Left renal cortex interstitium (tissue), 4 donors: ENCODE measurements around the gene FBXW12. TPM values are rescaled to one million over a fixed set of nuclear protein-coding genes. Genes with fewer than 3 reads are reported as not detected.
A peak's percentile ranks its signal among the peaks of the same experiment; 100 is the strongest.
"Not testable (repeated sequence)": the region's sequence is repeated elsewhere in the genome, so short reads cannot be mapped to it uniquely, and the experiment has no call there.

Source experiments
- DNase-seq, 4 donors: peaks; one replicate each; pipeline ENCODE4 v3.0.0-alpha.2; 2013; ENCODE audit warnings: low read depth in 4 of 4, low spot score in 2 of 4, missing footprints in 1 of 4
- polyA plus RNA-seq, 4 donors: library from polyadenylated mRNA; unstranded; fragments of 120-200 nt; gene quantifications; one replicate each; pipeline ENCODE4 v1.2.1, GENCODE V29; 2013; ENCODE audit not compliant: insufficient read length in 4 of 4

The FBXW12 gene
- polyA plus RNA-seq, 4 donors, result 0.11 to 0.99 (median 0.50) TPM

DNA sequence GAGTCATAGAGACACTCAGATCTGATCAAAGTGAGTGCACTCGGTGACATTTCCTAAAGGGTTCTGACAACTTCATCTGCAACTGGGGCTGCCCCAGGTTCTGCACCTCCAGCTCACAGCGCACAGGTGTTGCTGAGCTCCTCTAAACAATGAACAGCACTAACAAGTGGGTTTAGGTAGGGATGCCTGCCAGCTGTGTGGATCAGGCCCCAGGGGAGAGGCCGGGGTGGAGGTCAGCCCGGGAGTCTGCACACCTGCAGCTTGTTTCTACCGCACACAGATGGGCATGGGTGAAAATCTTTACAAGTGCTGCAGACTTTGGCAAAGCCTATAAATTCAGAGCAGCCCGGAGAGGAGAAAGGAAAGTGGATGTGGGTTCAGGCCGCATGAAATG is 355 bp downstream of the FBXW12 start:
- no peak for DNase-seq

DNA sequence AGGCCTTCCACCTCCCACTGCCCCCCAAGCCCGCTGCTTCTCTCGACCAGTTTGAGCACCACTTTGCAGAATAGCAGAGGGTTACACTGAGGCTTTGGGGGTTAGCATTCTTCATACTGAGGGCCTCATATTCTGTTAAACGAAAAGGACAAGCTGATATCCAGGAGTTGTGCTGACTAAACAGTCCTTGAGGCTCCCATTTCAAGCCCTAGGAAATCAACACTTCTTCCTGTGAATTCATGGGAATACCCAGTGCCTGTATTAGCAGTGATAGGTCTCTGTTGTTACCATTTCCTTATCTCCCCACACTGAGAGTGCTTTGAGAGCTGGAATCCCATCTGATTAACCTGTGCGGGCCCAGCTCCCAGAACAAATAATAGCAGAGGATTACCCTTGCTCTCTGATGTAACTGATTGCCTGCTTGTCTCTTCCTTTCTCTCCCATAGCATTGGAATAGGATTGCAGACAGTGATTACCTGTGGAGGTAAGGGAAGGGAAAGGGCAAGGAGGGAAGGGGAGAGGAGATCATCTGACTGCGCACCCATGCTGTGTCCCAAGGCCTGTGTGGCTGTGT is 930 bp downstream of the FBXW12 start:
- DNase-seq, result no peak

DNA sequence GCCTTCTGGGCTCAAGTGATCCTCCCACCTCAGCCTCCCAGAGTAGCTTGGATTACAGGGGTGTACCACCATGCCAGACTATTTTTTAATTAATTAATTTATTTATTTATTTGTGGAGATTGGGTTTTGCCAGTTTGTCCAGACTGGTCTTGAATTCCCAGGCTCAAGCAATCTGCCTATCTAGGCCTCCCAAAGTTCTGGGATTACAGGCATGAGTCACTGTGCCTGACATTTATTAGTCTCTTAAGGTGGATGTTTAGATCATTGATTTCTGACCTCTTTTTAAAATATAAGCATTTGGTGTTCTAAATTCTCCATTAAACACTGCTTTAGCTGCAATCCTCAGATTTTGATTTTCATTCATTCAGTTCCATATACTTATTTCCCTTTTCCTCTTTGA is 15.6 kb downstream of the FBXW12 start:
- no peak for DNase-seq

DNA sequence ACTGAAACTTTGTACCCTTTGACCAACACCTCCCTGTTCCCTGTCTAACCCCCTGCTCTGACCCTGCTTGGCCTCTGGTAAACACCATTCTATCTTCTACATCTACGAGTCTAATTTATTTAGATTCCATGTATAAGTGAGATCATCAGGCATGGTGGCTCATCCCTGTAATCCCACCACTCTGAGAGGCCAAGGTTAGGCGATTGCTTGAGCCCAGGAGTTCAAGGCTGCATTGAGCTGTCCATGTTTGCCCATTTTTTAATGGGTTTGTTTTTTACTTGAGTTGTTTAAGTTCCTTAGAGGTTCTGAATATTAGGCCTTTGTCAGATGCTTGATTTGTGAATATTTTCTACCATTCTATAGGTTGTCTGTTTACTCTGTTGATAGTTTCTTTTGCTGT is 16.9 kb downstream of the FBXW12 start:
- DNase-seq, result no peak

DNA sequence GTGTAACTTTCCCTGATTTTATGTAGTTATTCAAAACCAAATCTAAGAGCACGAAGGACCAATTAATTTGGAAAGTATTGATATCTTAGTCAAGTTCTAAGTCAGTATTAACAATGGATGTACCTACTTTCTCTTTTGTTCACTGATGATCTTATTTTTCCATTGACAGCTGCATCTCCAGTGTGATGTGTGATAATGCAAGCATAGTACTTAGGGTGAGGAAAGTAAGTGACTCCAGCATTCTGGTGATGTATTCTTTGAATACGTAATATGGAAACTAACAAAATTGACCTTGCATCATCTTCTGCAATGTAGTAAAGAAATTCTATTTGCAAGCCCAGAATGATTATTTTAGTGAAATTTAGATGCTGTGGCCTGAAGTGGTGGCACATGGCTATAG is 22.4 kb downstream of the FBXW12 start:
- no peak for DNase-seq

DNA sequence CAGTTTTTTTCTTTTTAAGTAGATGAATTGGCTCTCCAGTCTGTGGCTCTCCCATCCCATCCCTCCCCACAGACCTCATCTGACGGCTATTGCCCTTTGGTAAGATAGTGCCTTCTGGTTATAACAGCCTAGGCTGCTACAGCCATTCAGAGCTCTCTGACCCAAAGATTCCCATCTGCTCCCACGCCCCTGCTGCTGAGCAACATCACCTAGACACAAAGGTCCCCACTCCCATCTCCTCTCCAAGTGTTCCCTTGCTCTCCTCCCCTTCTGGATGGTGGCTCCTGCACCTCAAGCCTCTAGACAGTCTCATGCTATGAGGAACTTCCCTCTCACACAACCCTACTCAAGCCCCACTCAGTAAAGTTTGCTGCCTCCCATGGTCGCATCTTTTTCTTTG is 23.7 kb downstream of the FBXW12 start:
- no peak for DNase-seq

DNA sequence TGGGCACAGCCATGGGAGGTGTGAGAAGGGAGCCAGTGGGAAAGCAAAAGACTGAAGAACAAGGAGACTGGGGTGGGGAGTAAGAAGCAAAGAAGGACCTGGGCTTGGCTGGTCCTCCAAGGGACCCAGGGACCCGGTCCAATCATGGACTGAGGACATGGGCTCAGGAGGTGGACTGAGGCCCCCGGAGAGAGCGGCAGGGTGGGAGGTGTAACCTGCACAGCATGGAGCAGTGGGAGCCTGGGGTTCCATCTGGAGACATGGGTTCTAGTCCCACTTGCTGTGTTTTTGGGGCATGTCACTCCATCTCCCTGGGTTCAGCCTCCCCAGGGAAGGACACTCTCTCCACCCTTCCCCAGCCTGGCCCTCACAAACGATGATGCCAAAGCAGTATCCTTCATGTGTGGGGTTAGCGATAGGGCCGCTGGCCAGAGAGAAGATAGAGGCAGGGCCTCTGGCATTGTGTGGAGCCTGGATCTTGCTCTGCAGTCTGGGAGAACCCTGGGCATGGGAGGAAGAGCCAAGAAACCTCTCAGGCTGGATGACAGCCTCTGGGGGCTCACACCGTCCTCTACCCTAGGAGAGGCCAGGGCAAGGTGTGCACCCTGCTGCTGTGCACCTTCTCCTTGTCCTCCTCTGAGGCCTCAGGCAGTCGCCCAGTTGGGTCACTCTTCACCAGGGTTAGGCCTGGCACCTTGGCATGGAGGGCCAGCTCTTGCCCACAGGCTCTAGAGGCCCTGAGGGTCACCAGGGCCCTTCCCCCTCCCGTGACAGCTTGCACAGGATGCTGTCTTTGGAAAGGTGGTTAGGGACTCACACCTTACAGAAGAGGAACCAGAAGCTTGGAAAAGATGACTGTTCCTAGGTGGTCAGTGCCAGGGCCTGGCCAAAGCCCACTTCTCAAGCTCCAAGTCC is 26.0 kb downstream of the FBXW12 start:
- DNase-seq, result no peak

DNA sequence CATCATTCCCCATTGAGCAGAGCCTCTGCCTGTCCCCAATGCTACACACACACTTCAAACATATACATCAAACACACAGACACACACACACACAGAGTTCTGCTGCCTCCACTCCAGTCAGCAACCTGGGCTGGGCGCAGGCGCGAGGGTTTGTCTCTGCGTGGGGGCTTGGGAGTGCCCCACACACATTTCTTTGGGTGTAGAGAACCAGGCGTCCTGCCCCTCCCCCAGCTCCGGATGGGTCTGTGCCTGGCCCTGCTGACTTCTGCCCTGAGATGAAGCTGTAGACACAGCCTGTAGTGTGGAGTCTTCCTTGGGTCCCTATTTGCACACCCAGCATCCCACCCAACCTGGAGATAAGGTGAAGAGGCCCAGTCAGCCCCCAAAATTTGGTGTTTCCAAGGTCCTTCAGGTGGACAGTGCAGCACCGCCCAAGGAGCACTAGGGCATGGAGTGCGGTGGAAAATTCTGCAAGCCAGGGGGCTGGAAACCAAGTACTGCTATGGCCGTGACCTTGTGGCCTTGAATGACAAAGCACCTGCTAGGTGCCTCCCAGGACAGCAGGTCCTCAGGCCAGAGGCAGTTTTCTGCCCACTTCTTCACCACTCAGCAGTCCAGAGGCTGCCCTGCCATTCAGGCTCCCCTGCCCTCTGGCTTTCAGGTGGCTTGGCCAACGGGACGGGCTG is 26.8 kb downstream of the FBXW12 start:
- DNase-seq, result no peak

DNA sequence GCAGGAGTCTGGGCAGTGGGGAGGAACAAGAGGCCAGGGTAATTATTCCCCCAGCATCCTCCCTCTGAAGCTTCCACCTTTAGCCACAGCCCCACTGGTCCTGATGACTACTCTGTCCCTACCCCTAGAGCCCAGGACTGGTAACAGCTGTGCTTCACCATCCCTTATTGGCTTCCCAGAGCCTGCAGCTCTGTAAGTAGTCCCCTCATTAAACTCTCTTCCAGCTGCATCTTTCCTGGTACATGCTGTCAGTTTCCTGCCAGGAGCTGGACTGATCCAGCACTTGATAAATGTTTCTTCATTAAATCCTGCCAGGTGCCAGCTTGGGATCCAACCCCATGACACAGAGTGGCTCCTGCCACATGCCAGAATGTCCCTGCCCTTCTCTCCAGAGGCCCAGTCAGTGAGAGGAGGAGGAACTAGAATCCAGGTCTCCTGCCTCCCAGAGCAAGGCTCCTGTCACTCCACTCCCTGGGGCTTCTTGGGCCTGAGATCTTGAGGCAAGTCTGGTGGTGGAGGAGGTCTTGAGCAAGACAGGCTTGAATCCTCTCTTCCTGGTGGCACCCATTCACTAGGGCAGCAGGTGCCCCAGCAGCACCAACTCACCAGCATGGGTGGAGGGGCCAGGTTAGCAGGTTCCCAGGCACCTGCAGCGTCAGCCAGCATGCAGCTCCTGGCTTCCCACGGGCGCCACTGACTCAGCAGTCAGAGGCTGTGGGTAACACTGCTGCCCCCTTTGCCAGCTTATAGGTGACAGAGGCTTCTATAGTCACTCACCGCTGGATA is 27.6 kb downstream of the FBXW12 start:
- DNase-seq, result no peak

DNA sequence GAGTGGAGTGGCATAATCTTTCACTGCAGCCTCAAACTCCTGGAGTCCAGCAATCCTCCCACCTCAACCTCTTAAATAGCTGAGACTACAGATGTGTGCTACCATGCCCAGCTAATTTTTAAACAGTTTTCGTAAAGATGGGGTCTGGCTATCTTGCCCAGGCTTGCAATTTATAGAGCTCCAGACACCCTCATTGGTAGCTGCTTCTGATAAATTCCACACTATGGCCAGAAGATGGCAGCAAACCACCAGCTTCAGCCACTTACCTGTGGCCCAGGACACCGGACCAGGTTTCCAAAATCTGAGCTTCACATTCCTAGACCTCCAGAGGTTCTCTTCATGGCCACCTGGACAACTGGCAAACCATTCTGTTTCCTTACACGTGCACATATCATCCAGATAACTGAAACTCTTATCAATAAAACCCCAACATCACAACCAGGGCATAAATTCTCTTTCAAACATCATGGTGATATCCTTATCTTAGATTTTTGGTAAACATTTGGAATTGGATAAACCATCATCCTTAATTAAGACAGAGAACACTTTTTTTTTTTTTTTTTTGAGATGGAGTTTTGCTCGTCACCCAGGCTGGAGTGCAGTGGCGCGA is 28.9 kb downstream of the FBXW12 start:
- DNase-seq, result peak in 3 of 4 donors; percentile 34 to 58 (median 38)

DNA sequence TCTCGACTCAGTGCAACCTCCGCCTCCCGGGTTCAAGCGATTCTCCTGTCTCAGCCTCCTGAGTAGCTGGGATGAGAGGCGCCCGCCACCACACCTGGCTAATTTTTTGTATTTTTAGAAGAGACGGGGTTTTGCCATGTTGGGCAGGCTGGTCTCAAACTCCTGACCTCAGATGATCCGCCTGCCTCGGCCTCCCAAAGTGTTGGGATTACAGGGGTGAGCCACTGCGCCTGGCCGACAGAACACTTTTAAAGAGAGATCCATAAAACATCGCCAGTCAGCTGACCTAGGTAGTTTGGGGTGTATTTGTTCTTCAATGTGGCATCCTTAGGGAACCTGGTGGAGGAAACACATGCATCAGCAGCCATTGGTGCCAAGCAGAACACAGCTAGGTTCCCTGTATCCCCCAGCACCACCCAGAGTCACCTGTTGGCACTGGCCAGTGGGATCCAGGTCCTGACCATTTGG is 29.4 kb downstream of the FBXW12 start:
- not testable (repeated sequence) for DNase-seq

DNA sequence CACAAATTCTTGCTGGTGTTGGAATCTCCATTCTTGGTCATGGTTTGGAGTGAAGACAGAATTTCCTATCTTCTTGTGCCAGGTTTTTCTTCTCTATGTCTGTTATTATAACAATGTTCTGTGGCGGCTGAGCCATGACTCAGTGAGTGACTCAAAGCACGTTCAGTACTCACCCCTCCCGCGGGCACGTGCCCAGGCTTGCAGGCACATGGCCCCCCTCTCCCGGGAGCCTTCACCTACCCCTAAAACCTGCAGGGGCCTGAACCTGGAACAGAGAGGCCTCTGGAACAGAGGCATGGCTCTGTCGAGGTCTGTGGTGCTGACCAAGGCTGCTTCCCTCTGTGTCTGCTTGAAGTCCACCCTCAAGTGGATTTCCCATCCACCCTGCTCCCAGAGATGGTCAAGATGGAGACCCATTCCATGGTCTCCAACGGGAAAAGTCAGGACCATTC is 30.3 kb downstream of the FBXW12 start:
- DNase-seq, result no peak

DNA sequence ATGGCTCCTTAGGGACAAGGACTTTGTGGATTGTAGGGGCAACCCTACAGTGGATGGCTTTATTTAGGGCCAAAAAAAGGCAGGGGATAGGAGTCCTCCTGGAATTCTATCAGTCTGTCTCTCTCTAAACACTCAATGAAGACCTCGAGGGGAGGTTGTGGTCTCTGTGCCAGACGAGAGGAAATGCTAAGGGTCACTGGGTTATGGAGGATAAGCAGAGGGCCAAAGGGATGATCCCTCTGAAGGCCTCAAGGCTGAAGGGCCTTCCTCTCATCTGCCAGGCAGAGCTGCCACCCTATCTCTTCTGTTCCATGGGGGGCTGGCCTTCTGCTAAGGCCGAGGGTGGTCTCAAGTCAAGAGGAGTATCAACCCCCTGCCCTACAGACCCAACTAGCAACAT is 30.9 kb downstream of the FBXW12 start:
- no peak for DNase-seq

DNA sequence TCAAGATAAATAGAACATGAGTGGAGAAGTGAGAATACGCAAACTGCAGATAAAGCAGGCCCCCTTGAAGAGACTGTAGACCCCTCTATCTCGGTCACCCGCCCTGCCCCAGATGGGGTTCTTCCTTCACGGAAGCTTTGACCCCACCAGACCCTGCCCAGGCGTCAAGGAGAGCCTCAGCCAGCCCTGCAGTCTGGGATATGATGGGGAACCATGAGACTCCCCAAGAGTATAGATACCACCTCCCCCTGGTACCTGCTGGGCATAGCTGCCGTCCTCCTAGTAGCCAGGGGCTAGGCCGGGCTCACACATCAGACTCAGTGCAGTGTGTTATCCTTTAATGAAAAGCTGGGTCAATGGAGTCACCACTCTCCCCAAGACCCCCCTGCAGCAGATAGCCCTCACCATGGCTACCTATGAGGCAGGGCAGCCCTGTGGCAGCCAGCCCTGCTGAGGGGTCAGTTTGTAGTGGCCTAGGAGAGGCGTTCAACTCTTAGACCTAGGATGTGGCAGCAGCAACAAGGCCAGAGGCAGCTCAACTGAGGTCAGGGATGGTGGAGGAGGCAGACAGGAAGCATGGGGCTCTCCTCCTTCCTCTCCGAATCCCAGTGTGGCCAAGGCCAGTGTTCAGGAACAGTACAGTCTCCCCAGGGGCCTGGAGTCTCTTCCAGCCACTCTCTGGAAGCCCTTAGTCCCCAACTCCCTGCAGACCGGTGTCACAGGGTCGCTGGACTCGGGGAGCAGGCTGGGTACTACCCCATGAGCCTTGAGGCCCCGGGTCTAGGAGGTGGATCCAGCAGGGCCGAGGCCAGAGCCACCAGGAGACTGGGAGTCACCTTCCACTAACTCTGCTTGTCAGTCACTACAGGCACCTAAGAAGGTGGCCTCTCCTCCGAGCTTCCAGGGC is 31.8 kb downstream of the FBXW12 start:
- DNase-seq, result no peak

DNA sequence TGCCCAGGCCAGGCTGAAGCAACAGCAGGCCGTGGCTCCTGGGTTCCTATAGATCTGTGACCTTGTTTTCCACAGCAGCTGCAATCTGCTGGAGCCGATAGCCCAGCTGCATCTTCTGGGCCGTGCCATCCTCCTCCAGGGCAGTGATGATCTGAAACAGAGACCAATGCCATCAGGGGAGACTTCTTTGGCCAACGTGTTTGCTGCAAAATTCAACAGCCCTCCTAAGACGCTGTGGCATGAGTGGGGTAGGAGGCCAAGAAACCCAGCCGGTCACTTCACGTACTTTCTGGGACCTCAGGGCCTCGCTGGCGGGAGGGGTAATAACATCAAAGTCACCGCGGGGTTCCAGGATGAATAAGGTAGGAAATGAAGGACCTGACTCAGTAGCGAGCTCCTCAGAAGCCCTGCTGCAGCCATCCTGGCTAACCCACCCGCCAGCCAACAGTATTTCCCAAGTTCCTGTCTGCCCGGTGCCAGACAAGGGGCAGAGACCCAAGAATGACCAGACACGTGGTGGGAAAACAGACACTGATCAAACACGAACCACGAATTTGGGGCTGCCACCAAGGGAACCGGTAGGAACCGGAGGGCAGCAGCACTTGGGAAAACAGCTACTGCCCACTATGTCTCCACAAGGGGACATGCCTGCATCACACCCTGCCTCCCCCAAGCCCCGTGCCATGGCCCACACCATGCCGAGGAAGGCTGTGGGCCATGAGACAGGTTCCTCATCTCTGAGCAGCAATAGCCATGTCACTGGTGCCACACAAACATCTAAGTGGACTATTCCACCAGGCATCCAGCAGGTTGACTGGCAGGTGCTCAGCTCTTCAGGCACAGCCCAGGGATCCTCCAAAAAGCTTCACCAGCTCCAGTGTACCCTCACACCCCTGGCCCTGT is 32.7 kb downstream of the FBXW12 start:
- DNase-seq, result no peak

DNA sequence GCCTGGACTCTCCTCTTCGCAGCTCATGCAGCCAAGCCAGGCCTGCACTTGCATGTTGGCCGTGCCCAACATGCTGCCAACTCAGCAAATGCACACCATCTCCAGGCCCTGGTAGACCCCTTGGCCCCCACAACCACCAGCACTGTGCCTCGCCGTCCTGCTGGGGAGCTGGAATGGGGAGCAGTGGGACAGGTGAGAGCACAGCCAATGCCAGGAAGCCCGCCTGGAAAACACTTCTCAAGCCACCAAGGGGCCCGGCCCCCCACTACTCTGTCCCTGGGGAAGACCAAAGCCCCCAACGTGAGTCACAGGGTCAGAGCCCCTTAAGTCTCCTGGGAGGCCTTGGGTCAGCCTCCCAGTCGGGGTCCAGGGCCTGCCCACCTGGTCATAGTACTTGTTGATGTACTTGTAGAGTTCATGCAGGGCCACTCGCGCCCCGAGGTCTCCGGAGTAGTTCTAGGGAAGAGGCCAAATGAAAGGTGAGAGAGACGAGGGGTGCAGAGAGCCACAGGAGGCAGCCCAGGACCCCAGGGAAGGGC is 33.4 kb downstream of the FBXW12 start:
- DNase-seq, result no peak

DNA sequence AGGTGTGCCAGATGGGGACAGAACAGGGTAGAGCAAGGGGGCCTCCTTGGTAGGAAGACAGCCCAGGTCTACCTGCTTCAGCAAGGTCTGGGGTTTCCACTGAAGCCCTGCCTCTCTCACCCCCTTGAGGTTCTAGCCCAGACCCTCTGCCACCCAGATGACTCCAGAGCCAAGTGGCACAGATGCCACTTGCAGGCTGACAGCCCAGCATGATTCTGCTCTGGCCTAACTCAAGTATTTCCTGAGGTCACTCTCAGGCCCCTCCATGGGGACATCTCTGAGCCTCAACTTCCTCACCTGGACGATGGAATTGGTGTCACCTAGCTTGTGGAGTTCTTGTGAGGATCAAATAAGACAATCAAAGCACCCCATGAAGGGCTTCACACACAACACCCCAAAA is 34.0 kb downstream of the FBXW12 start:
- DNase-seq, result no peak
